T-helper 9 cell (primary cell): Measurements from ENCODE around the gene POLR2E.
A peak's percentile ranks its signal among the peaks of the same experiment; 100 is the strongest.

Experiments used
- DNase-seq: peaks from one replicate; pipeline ENCODE4 v3.0.0-alpha.2; 2020

POLR2E gene

DNA sequence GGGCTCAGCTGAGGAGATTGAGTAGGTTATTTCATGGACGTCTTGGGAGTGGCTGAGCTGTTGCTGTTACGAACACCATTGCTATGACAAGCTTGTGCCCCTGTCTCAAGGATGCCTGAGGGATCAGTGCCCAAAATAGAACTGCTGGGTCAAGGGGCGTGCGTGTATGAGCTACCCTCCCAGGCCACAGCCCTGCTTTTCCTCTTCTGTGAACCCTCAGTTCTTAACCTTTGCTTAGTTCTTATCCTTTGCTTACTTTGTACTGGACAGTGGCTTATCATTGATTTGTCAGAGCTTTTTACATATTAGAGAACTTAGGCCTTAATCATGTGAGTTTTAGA is 19.2 kb downstream of the POLR2E start:
- DNase-seq, result no peak

- peak; percentile 99 for DNase-seq
These were observed 20.5 kb downstream of the POLR2E start for GRCh38 chr19:1074544-1075283.

DNA sequence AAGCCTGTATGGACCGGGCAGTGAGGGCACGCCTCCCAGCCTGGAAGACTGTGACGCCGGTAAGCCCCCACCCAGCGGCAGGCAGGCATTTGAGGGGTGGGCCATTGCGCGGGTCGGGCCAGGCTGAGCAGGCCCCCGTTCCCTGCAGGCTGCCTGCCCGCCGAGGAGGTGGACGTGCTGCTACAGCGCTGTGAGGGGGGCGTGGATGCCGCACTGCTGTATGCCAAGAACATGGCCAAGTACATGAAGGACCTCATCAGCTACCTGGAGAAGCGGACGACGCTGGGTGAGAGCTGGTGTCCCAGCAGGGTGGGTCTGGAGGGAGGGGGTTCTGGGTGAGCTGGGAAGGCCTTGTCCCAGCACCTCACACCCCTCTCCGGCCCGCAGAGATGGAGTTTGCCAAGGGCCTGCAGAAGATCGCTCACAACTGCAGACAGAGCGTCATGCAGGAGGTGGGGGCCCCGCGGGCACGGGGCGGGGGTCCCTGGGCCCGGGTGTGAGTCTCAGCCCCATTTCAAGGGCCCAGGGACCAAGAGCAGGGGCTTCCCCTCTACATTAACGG is 21.1 kb downstream of the POLR2E start:
- no peak for DNase-seq

DNA sequence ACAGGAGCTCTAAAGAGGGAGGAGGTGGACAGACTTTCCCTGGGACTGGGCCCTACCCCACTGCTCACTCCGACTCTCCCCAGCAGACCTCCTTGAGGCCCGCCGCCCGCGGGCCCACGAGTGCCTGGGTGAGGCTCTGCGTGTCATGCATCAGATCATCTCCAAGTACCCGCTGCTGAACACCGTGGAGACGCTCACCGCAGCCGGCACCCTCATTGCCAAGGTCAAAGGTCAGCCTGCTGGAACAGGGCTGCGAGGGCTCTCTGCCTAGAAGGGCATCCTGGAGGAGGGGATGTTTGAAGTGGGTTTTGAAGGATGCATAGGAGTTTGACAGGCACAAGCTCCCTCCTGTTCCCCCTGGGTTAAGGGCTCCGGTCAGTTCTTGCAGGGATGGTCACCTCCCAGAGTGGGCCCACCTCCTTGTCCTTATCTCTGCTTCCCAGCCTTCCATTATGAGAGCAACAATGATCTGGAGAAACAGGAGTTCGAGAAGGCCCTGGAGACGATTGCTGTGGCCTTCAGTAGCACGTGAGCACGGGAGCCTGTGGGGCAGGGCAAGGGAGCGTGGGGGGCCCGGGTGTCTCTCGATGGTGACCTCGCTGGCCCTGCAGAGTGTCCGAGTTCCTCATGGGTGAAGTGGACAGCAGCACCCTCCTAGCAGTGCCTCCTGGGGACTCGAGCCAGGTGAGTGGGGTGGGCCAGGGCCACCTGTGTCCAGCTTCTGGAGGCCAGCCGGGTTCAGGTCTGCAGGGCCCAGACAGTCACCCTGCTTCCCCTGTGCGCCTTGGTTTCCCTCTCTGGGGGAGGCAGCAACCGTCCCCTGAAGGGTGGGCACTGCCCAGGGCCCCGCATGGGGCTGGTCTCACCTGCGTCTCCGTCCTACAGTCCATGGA is 21.9 kb downstream of the POLR2E start:
- DNase-seq, result no peak

DNA sequence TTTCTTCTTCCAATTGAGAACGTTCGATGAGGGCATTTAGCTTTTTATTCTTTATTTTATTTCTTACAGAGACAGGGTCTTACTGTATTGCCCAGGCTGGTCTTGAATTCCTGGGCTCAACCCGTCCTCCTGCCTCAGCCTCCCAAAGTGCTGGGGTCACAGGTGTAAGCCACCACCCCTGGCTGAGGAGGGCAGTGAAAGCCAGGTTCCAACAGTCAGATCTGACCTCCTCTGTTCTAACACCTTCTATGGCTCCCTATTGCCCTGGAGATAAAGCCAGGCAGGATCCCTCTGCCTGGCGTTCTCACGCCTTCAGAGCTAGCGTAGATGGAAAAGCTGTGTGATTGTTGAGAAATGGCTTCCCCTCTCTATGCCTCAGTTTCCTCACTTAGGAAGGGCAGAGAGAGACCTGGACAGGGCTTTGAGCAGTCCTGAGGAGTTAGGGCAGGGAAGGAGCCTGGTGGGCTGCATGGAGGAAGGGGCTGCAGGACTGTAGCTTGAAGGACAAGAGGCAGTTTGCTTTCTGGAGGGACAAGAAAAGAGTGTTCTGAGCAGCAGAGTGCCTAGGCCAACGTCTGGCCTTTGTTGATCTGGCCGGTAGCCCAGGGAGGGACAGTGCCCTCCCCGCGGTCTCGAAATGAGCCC is 22.7 kb downstream of the POLR2E start:
- DNase-seq, result no peak

- no peak for DNase-seq
These were observed 24.0 kb downstream of the POLR2E start for GRCh38 chr19:1070931-1071791.

DNA sequence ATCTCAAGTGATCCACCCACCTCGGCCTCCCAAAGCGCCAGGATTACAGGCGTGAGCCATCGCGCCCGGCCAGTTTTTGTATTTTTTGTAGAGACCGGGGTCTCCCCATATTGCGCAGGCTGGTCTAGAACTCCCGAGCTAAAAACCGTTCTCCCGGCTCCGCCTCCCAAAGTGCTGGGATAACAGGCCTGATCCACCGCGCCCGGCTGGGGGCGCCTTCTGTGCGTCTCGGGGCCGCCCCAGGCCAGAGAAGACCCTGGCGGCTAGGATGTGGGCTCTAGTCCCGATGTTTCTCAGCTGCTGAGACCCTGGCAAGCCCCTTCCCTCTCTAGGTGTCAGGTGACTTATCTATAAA is 24.6 kb downstream of the POLR2E start:
- no peak for DNase-seq

GRCh38 chr19:1069009-1069779 is 26.0 kb downstream of the POLR2E start:
- DNase-seq, result peak; percentile 57

- DNase-seq, result peak; percentile 56
These were observed 26.9 kb downstream of the POLR2E start for GRCh38 chr19:1068009-1069001.

- DNase-seq, result peak; percentile 73
These were observed 27.7 kb downstream of the POLR2E start for GRCh38 chr19:1067341-1067957.

DNA sequence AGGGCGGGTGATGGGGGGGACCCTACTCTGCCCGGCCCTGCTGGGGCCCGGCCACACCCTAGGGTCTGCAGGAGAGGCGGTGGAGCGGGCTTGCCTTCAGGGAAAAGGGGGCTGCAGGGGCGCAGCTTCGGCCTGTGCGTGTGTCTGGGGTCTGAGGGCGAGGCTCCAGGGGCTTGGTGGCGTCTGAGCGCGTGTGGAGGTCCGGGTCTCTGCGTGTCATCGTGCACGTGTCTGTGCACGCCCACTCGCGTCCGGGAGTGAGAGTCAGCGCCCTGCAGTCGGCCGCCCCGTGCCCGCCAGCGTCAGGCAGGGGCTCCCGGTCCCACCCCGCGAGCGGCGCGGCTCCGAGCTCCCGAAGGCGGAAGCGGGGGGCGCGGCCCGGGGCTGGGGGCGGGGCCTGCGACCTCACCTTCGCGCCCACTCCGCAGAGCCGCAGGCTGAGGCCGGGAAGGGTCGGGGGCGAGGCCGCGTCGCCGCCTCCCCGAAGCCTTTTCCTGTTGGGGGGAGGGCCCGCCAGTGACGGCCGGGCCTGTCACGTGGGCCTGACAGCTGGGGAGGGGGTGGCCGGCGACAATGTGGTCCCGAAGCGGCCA is 28.3 kb downstream of the POLR2E start, which contains the start of gene ARHGAP45:
ARHGAP45 (plus strand) TSS at position 420 of the 593 bp plus-strand sequence. CDS start 239 bp downstream, outside the sequence.
- peak; percentile 77 for DNase-seq

DNA sequence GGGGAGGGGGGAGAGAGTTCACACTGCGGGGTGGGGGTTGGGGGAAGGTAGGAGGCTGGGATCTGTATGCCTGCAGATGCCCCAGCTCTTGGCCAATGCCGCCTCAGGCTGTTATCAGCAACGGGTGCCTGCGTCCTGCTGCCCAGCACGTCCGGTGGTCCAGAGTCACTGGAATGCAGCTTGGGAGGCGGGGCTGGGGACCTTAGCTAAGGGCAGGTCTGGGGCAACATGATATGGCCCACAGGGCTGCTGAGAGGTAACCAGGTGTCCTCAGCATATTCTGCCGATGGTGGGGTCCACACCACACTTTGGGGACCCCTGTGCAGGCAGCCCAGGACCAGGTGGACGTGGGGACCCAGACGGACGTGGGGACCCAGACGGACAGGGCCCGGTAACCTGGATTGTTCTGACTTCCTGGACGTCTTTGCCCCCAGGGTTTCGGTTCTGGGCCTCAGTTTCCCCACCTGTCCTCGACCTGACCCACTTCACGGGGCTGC is 28.9 kb downstream of the POLR2E start:
- no peak for DNase-seq

DNA sequence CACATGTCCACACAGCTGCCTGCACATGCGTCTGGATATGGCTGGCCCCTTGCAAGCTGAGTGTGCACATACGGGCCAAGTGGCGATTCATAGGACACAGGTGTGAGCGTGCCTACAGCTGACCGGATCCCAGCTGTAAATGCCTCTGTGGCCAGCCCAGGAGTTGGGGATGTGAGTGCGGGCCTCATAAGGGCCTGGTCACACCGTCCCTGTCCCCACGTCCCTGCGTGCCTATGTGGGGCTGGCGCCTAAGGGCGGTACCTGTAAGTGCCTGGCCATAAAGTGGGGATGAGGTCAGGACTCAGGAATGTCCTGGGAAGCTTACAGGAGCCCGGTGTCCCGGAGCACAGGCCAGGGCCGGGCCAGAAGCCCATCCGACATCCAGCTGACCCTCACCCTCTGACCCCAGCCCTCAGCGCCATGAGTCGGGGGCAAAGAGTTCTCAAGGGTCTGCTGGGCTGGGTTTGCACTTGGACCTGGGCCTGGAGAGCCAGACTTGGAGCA is 29.5 kb downstream of the POLR2E start:
- DNase-seq, result no peak

GRCh38 chr19:1064661-1065605 is 30.2 kb downstream of the POLR2E start:
- DNase-seq, result peak; percentile 58

DNA sequence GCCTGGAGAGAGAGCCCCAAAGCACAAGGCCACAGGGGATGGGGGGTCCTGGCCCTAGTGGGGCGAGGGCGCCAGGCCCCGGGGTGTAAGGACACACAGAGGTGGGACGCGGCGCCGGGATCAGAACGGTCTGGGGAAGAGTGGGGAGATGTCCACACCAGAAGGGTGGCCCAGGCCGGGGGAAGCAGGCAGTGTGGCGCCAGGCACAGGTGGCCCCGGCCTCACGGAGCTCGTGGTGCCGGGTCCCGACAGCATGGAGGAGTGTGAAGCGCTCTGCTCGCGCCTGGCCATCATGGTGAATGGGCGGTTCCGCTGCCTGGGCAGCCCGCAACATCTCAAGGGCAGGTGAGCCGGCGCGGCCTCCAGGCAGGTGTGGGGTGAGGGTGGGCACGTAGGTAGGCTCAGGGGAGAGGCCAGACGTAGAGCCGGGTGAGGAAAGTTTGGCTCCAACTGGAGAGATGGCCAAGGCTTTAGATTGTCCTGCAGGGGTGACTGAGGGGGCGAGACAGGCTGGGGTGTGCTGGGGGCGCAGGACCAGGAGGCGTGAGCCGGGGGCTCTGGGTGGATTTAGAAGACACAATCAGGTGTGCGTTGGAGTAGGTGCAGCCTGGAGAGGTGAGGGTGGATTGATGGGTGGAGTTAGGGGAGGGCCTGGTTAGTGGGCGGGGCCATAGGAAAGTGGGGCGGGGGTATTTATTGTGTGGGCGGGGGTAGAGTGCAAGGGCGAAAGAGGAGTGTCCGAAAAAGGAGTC is 31.1 kb downstream of the POLR2E start:
- no peak for DNase-seq

GRCh38 chr19:1063030-1063908 is 31.9 kb downstream of the POLR2E start:
- DNase-seq, result peak; percentile 60
